ENCODE measurements around the gene UBAC1.

DNA sequence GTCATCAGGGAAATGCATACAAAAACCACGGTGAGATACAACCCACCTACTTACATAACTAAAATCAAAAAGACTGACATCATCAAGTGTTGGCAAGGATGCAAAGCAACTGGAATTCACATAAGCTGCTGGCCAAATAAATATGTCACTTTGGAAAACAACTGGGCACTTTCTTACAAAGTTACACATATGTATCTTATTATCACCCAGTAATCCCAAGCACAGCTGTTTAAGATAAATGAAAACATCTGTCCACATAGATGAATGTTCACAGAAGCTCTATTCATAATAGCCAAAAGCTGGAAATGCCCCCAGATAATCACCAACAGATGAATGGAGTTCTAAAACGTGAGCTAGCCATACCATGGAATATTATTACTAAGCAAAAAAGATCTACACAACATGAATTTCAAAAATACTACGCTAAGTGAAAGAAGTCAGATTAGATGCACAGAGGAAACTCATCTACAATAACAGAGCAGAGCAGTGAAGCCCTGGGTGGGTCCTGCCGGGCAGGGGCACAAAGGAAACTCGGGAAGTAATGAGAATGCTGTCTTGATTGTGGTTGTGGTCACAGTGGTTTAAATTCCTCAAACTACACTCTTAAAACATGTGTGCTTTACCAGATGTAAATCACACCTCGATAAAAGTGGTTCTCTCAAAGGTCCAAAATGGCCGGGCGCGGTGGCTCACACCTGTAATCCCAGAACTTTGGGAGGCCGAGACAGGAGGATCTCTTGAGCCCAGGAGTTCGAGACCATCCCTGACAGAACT, 62.4 kb downstream of the UBAC1 start:
- no peak for TF ChIP-seq EGR1 (IDR thresholded peaks at IDR 0.05)
- TF ChIP-seq TAF1 (IDR thresholded peaks at IDR 0.05; ENCODE audit: low read depth): no peak
- no peak for TF ChIP-seq EP300 (IDR thresholded peaks at IDR 0.05; ENCODE audit: borderline replicate concordance)
- no peak for TF ChIP-seq RAD21 (IDR thresholded peaks at IDR 0.05; ENCODE audit: low read depth)

Data from Ishikawa (cell line).